ENCODE measurements around the gene BOK.
A peak's percentile ranks its signal among the peaks of the same experiment; 100 is the strongest.
"Not testable (repeated sequence)": the region's sequence is repeated elsewhere in the genome, so short reads cannot be mapped to it uniquely, and the experiment has no call there.

BOK gene

DNA sequence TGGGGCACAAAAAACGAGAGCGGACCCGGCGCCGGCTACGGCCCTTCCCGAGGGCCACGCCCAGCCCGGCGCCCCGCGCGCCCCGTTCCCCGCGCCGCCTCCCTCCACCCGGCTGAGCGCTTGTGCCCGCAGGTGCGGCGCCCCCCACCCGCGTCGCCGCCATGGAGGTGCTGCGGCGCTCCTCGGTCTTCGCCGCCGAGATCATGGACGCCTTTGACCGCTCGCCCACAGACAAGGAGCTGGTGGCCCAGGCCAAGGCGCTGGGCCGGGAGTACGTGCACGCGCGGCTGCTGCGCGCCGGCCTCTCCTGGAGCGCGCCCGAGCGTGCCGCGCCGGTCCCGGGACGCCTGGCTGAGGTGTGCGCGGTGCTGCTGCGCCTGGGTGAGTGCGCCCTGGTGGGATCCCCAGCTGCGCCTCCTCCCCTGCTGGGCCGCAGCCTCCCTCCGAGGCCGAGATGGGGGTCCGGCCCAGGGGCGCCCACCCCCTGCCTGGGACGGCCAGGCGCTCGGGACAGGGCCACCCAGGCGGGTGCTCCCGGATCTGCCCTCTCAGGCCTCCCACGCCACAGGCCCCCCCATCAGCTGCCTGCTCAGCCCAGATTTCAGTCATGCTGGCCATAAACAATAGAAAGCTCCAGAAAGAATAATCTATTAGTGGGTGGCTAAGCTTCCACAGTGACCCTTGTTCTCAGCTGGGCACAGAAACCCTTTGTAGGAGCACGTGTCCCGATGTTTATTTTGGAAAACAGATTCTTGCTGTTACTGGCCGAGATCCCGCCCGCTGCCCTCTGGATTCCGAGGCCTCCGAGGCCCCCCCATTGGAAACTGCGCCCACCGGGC is 997 bp downstream of the BOK start:
- DNase-seq (ENCODE audit: low spot score) = peak; percentile 46

- no peak for DNase-seq (ENCODE audit: low spot score)
Measured at GRCh38 chr2:241560162-241560882, 1.8 kb downstream of the BOK start.

DNA sequence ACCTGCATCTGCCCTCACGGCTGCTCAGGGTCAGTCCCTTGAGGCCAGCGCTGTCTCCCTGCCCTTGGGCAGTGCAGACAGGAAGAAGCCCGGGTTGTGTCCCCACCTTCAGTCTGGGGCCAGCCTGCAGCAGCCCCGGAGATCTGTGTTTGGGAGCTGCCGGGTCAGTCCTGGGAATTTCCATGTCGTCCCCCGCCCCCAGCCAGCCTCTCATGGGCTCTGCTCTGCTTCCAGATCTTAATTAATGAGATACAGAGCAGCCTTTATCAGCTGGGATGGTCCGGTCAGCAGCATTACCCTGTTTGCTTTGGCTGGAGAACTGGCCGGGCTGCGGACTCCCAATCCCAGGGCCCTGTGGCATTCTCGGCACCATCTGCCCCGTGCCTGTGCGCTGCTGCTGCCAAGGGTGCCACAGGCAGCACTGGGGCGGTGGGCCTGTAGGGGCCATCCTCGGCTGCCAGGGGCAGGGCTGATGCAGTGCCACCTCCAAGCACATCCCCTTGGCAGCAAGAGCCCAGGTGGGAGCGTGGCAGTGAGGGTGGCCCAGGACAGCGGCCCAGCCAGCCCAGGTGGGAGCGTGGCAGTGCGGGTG is 2.4 kb downstream of the BOK start:
- peak; percentile 20 for DNase-seq (ENCODE audit: low spot score)

DNA sequence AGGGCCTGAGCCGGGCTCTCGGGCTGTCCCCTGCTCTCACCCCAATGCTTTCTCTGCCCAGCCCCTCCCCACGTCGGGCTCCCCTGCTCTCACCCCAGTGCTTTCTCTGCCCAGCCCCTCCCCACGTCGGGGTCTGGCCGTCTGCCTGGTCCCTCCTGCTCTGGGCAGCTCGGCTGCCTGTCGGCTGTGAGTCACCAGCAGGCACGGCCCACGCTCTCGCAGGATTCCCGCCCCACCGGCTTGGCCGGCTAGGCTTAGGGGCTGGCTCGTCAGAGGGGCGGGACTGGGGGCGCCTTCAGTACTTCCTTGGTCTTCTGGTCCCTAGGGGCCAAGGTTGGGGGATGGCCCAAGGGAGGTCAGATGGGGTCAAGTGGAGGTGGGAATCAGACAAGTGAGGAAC is 3.3 kb downstream of the BOK start:
- peak; percentile 84 for DNase-seq (ENCODE audit: low spot score)

DNA sequence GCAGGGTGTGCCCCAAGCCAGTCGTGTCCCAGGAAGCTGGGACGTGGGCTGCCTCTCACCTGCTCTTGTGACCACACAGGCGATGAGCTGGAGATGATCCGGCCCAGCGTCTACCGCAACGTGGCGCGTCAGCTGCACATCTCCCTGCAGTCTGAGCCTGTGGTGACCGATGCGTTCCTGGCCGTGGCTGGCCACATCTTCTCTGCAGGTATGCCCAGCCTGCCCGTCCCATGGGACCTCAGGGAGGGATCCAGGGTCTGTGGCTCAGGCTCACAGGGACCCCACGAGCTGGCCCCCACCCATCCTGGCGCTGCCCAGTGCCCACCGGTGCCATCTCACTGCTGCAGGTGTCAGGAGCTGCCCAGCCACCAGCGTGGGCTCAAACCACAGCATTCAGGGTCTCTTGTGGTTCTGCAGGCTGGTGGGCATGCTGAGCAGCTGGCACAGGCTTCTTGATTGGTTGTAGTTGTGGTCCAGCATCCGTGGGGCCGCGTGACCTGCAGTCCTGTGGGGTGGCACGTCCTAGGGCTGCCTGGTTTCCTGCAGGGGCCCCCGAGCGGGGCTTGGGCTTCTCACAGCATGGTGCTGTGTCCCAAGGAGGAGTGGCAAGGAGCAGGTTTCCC is 3.8 kb downstream of the BOK start:
- no peak for DNase-seq (ENCODE audit: low spot score)

DNA sequence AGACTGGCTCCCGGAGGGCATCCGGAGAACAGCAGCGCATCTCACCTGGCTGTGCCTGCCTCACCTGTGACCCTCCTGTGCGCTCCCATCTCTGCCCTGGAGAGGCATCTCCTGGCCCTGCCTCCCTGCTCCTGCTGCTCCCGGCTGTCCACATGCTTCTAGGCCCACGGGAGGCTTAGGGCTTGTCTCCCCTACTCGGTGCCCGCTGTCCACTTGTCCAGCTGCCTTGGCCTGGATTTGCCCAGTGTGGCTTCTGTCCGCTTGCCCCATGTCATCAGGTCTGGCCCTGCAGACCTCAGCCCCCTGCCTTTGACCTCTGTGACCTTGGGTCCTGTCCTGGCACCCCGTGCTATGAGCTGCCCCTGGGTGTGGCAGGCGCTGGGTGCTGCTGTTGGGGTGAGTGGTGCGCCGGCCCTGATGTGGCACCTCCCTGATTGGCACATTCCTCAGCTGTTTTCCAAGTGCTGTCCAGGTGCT is 4.5 kb downstream of the BOK start:
- DNase-seq (ENCODE audit: low spot score) = no peak

DNA sequence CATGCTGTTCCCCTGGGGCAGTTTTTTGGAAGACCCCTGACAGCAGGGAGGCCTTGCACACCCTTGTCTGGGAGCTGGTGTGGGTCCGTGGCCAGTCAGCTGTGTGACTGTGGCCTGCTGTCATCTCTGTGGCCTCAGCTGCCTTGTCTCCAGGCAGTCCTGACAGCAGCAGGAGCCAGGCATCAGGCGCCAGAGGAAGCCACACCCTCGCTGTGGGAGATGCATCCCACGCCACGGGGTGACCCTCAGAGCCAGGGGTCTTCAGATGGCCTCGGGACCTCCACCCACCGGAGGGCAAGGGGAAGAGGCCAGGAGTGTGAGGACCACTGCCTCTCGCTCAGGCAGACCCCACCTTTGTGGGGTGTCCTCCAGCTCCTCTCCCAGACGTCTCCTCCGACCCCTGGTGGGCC is 5.0 kb downstream of the BOK start:
- no peak for DNase-seq (ENCODE audit: low spot score)

- no peak for DNase-seq (ENCODE audit: low spot score)
Measured at GRCh38 chr2:241563981-241564595, 5.5 kb downstream of the BOK start.

DNA sequence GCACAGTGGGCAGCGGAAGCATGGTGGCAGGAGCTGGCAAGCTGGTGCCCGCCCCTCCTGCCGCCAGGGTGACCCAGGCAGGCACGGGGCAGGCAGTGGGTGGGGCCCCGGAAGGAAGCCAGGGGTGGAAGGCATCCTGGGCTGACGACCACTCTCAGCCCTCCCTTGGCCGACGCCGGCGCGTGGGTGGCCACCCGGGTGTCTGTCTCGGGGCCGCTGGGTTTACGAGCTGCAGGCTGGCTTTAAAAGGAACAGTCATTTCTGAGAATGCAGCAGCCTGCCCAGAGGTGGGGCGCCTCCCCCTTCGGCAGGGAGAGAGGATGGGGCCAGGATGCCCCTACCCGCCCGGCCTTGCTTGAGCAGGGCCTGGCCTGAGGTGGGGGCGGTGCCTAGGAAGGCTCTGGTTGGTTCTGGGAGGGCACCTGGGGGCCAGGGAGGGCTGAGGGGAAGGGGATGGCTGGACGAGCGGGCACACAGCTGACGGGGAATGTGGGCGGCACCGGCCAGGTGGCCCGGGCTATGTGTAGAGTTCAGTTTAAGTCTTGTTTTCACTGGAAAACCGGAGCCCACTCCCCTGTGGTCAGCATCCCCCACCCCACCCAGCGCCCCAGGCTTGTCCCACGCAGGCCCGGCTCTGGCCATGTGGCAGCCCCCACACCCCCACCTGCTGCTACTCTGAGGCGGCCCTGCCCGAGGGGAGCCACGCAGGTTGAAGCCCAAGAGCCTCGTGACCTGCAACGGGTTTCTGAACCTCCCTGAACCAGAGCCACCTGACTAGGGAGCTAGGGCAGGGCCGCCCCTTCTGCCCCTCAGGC is 6.3 kb downstream of the BOK start:
- DNase-seq (ENCODE audit: low spot score) = no peak

GRCh38 chr2:241565411-241565810 is 6.9 kb downstream of the BOK start:
- DNase-seq (ENCODE audit: low spot score) = no peak

GRCh38 chr2:241566021-241566420 is 7.5 kb downstream of the BOK start:
- not testable (repeated sequence) for DNase-seq (ENCODE audit: low spot score)

DNA sequence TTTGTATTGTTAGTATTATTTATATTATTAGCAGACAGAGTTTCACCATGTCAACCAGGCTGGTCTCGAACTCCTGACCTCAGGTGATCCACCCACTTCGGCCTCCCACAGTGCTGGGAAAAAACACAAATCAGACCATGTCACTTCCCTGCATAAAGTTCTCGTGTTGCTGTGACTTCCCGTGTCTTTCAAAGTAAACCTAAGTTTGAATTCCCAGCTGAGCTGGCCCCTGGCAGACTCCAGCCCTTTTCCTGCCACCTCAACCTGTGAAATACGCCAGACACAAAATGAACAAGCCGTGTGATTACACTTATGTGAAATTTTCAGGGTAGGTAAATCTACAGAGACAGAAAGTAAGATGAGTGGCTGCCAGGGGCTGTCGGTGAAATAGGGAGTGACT is 7.9 kb downstream of the BOK start:
- no peak for DNase-seq (ENCODE audit: low spot score)

- not testable (repeated sequence) for DNase-seq (ENCODE audit: low spot score)
Measured at GRCh38 chr2:241567266-241567665, 8.7 kb downstream of the BOK start.

- DNase-seq (ENCODE audit: low spot score) = no peak
Measured at GRCh38 chr2:241567776-241568175, 9.2 kb downstream of the BOK start.

GRCh38 chr2:241568726-241569125 is 10.2 kb downstream of the BOK start:
- no peak for DNase-seq (ENCODE audit: low spot score)

GRCh38 chr2:241569831-241570281 is 11.3 kb downstream of the BOK start:
- DNase-seq (ENCODE audit: low spot score) = no peak

DNA sequence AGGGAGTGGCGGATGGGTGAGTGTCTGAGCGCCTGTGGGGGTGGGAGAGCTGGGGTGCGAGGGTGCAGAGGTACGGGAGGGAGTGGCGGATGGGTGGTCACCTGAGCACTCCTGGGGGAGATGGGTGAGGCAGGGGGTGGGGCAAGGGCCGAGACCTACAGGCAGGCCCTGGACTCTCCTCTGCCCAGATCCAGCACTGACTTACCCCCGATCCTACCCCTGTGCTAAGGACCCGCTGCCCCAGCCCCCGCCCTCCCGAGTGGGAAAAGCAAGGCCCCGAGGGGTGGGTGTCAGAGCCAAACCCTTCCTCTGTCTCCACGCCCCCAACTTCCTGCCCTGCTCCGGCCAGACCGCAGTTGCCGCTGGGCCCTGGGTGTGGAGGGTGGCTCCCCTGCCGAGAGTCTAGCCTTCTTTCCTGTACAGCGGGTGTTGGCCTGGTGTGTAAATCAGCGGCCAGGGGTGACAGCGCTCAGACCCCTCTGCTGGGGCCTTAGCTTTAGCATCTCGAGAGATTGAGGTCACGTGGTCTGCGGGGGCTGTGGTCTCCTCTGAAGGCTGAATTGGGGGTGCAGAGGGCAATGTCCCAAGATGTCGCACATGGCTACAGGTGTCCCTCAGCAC is 12.5 kb downstream of the BOK start:
- DNase-seq (ENCODE audit: low spot score) = no peak

- DNase-seq (ENCODE audit: low spot score) = no peak
Measured at GRCh38 chr2:241571821-241572620, 13.5 kb downstream of the BOK start.

- not testable (repeated sequence) for DNase-seq (ENCODE audit: low spot score)
Measured at GRCh38 chr2:241572915-241573651, 14.5 kb downstream of the BOK start.
